ENCODE measurements around the gene TMEM132C. TPM values are rescaled to one million over a fixed set of nuclear protein-coding genes. Genes with fewer than 3 reads are reported as not detected.

Gene TMEM132C
- total RNA-seq, 2 experiments from 2014 or later = not detected

- Mint-ChIP-seq H3K9me3 (ENCODE audit: low read depth) (peaks cover 7% of the 10 kb centered on the region), H3K27me3 (no peaks in the 10 kb centered on the region), H3K36me3 (ENCODE audit: low read depth) (no peaks in the 10 kb centered on the region), H3K27ac (no peak overlapping the region), H3K4me3 (no peak overlapping the region), H3K4me1 (no peaks in the 10 kb centered on the region)
- ATAC-seq = no peak
- POLR2A ChIA-PET = no interaction called here
- no peak for DNase-seq
- intact Hi-C loops (cut with DNase I, micrococcal nuclease) = no loop called here
- CTCF ChIA-PET = no interaction called here
Observed at GRCh38 chr12:128323145-128323920, 56.4 kb downstream of the TMEM132C start.

DNA sequence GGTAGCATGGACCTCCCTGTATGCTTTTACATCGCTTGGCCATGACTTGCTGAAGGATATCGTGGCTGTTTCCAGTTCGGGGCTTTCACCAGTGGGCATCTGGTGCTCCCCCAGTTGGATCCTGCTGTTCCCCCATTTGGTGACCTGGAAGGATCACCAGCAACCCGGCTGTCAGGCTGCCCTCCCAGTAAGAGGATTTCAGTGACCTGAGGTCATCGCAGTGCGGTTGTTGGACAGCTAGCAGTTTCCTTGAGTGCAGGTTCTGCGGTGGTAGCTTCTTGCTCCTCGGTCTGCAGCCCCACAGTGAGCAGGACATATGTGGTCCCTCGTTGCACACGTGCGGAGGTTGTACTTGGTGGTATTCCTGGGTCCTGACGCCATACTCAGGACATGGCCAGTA, 58.7 kb downstream of the TMEM132C start:
- no peaks in the 10 kb centered on the region for H3K36me3 Mint-ChIP-seq (ENCODE audit: low read depth)
- H3K4me3 Mint-ChIP-seq = no peak overlapping the region
- peaks cover 7% of the 10 kb centered on the region for H3K9me3 Mint-ChIP-seq (ENCODE audit: low read depth)
- ATAC-seq = no peak
- POLR2A ChIA-PET = no interaction called here
- no peaks in the 10 kb centered on the region for H3K4me1 Mint-ChIP-seq
- no peak for DNase-seq
- CTCF ChIA-PET = no interaction called here
- H3K27ac Mint-ChIP-seq = no peak overlapping the region
- intact Hi-C loops (cut with DNase I, micrococcal nuclease) = no loop called here
- H3K27me3 Mint-ChIP-seq = no peaks in the 10 kb centered on the region

DNA sequence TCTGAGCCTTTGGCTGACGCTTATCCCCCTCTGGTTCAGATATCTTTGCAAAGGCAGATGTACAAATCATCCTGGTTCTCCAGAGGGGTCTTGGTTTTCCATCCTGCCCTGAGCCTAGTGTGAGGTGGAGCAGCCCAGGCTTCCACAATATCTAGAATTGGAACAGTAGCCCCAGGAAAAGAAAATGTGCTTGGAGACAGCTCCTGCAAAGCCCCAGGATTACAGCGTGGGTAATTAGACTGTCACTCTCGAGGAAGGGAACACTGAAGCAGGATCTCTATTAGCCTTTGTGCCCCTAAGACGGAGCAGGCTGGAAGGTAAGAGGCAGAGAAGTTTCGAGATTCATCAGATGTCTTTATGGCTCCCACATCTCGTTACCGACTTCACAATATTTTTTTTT, 59.4 kb downstream of the TMEM132C start:
- Mint-ChIP-seq H3K27ac (no peak overlapping the region), H3K9me3 (ENCODE audit: low read depth) (peaks cover 8% of the 10 kb centered on the region), H3K4me3 (no peak overlapping the region), H3K36me3 (ENCODE audit: low read depth) (no peaks in the 10 kb centered on the region), H3K4me1 (no peaks in the 10 kb centered on the region), H3K27me3 (no peaks in the 10 kb centered on the region)
- POLR2A ChIA-PET = no interaction called here
- ATAC-seq (no peak), DNase-seq (no peak)
- CTCF ChIA-PET = no interaction called here
- intact Hi-C loops (cut with DNase I, micrococcal nuclease) = no loop called here

DNA sequence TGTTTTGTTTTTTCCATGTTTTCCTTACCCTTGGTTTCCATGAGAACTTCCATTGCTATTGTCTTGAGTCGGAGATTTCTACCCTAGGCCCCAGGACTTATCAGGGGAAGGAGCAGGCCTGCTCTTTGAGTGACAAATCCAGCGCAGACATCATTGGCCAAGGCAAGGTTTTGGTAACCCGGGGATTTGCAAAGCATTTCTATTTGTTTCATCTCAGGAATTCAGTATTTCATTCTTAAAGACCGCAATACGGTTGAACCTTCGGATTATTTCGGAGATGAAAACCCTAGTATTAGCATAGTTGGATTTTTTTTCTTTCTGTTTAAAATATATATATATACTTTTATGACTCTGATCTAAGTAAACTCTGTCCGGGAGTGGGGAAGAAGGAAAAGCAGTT, 62.0 kb downstream of the TMEM132C start:
- Mint-ChIP-seq H3K9me3 (ENCODE audit: low read depth) (peaks cover 2% of the 10 kb centered on the region), H3K4me1 (no peaks in the 10 kb centered on the region), H3K36me3 (ENCODE audit: low read depth) (no peaks in the 10 kb centered on the region), H3K4me3 (no peak overlapping the region), H3K27me3 (no peaks in the 10 kb centered on the region), H3K27ac (no peak overlapping the region)
- DNase-seq (no peak), ATAC-seq (no peak)
- intact Hi-C loops (cut with DNase I, micrococcal nuclease) = no loop called here
- ChIA-PET CTCF (interaction anchor here (1.0 kb wide), 1 partner anchor 8 kb away, joined by 3 read pairs; no protein-coding TSS in a partner anchor), POLR2A (no interaction called here)

DNA sequence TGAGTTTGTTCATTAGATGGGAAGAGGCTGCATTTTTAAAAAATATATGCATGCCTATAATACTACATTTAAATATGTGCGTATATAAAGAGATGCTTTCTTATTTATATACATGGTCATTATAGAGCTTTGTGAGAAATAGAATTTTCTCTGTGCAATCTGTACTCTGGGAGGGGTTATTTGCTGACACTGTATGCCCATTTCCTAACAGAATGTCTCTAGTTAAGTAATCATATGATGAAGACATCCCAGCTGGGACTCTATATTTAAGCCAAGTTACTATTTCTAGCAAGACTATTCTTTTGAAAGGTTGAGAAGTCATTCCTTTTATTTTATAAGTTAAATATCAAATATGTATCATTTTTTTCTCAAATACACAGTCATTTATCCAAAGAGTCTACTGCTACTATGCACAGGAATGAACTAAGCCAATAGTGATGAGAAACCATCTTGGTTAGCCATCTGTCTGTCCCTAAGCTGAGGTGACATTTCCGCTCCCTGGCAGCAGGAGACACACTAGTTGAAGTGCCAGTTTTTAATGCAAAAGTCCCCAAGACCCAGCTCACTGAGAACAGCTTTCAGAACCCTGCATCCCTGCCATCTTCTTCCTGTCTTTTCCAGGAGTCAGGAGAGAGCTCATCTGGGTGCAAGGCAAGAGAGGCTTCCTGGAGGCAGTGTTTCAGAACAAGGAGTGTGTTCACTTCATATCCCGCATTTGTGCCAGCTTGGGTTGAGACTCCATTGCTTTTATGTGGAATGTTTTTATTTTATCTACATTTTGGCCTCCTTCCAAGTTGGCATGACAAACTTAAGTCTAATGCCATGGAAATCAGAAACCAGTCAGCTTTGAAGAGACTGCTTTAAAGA, 69.5 kb downstream of the TMEM132C start:
- POLR2A ChIA-PET = interaction anchor here (0.6 kb wide), 1 partner anchor 97 kb away, joined by 4 read pairs; no protein-coding TSS in a partner anchor
- CTCF ChIA-PET = interaction anchor here (0.8 kb wide), 1 partner anchor 8 kb away, joined by 3 read pairs; no protein-coding TSS in a partner anchor
- ATAC-seq = no peak
- Mint-ChIP-seq H3K9me3 (ENCODE audit: low read depth) (peaks cover 7% of the 10 kb centered on the region), H3K4me1 (no peaks in the 10 kb centered on the region), H3K27ac (no peak overlapping the region), H3K27me3 (peaks cover 4% of the 10 kb centered on the region), H3K36me3 (ENCODE audit: low read depth) (no peaks in the 10 kb centered on the region), H3K4me3 (no peak overlapping the region)
- intact Hi-C loops (cut with DNase I, micrococcal nuclease) = no loop called here
- no peak for DNase-seq

GRCh38 chr12:128337071-128337345, 70.0 kb downstream of the TMEM132C start:
- no peaks in the 10 kb centered on the region for H3K4me1 Mint-ChIP-seq
- POLR2A ChIA-PET = no interaction called here
- intact Hi-C loops (cut with DNase I, micrococcal nuclease) = no loop called here

GRCh38 chr12:128337431-128338170, 70.6 kb downstream of the TMEM132C start:
- ATAC-seq (no peak), DNase-seq (no peak)
- intact Hi-C loops (cut with DNase I, micrococcal nuclease) = no loop called here
- peaks cover 7% of the 10 kb centered on the region for H3K9me3 Mint-ChIP-seq (ENCODE audit: low read depth)
- peaks cover 4% of the 10 kb centered on the region for H3K27me3 Mint-ChIP-seq
- H3K4me3 Mint-ChIP-seq = no peak overlapping the region
- H3K27ac Mint-ChIP-seq = no peak overlapping the region
- no peaks in the 10 kb centered on the region for H3K4me1 Mint-ChIP-seq
- no peaks in the 10 kb centered on the region for H3K36me3 Mint-ChIP-seq (ENCODE audit: low read depth)
- ChIA-PET CTCF (interaction anchor here (0.8 kb wide), 1 partner anchor 9 kb away, joined by 3 read pairs; no protein-coding TSS in a partner anchor), POLR2A (no interaction called here)

More at GRCh38 chr12:128337071-128337345, 70.0 kb downstream of the TMEM132C start:
- H3K36me3 Mint-ChIP-seq (ENCODE audit: low read depth) = no peaks in the 10 kb centered on the region
- DNase-seq = no peak
- CTCF ChIA-PET = interaction anchor here (0.8 kb wide), 1 partner anchor 9 kb away, joined by 3 read pairs; no protein-coding TSS in a partner anchor
- no peak overlapping the region for H3K27ac Mint-ChIP-seq
- peaks cover 4% of the 10 kb centered on the region for H3K27me3 Mint-ChIP-seq
- H3K4me3 Mint-ChIP-seq = no peak overlapping the region
- ATAC-seq = no peak
- H3K9me3 Mint-ChIP-seq (ENCODE audit: low read depth) = peaks cover 7% of the 10 kb centered on the region

DNA sequence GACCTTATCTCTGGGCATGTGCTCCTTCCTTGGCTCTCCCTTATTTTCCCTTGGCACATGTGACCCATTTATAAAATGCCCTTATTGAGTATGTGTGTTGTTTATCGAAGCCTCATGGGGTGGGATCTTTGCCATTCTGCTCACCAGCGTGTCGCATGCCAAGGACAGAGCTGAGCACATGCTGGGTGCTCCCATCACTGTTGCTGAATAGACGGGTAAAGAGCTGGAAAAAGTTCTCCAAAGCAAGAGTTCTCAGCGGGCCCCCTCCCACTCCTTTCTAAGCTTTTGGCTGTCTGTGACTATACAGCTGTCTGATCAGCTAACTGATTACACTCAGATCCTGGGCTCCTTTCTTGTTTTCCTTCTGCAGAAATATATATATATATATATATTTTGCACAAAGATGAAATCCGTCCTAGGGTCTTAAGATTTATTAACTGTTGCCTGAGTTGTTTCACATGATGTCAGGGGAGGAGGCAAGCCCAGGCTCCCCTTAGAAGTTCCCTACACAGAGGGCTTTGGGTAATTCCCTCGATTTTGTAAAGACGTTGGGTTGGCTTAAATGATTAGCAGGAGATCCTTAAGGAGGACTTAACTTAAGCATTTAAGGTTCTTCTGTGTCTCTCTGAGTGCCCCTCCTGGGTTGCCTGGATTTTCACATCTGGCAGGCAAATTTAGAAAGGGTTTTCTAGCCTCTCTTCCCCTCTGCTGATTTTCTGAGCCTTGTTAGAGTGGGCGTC, 71.6 kb downstream of the TMEM132C start:
- no peak overlapping the region for H3K4me3 Mint-ChIP-seq
- H3K9me3 Mint-ChIP-seq (ENCODE audit: low read depth) = peaks cover 7% of the 10 kb centered on the region
- H3K4me1 Mint-ChIP-seq = no peaks in the 10 kb centered on the region
- DNase-seq (no peak), ATAC-seq (no peak)
- ChIA-PET POLR2A (no interaction called here), CTCF (no interaction called here)
- peaks cover 4% of the 10 kb centered on the region for H3K27me3 Mint-ChIP-seq
- no peak overlapping the region for H3K27ac Mint-ChIP-seq
- intact Hi-C loops (cut with DNase I, micrococcal nuclease) = no loop called here
- H3K36me3 Mint-ChIP-seq (ENCODE audit: low read depth) = no peaks in the 10 kb centered on the region

- Mint-ChIP-seq H3K27ac (no peak overlapping the region), H3K4me3 (no peak overlapping the region), H3K9me3 (ENCODE audit: low read depth) (peaks cover 7% of the 10 kb centered on the region), H3K36me3 (ENCODE audit: low read depth) (no peaks in the 10 kb centered on the region), H3K27me3 (peaks cover 4% of the 10 kb centered on the region), H3K4me1 (no peaks in the 10 kb centered on the region)
- CTCF ChIA-PET = no interaction called here
- ATAC-seq (no peak), DNase-seq (no peak)
- intact Hi-C loops (cut with DNase I, micrococcal nuclease) = no loop called here
- POLR2A ChIA-PET = no interaction called here
Observed at GRCh38 chr12:128339126-128339520, 72.2 kb downstream of the TMEM132C start.

- Mint-ChIP-seq H3K4me3 (no peak overlapping the region), H3K27ac (no peak overlapping the region), H3K27me3 (peaks cover 4% of the 10 kb centered on the region), H3K36me3 (ENCODE audit: low read depth) (no peaks in the 10 kb centered on the region), H3K4me1 (no peaks in the 10 kb centered on the region), H3K9me3 (ENCODE audit: low read depth) (peaks cover 7% of the 10 kb centered on the region)
- no peak for ATAC-seq
- ChIA-PET CTCF (interaction anchor here (0.7 kb wide), 1 partner anchor 22 kb away, joined by 3 read pairs; no protein-coding TSS in a partner anchor), POLR2A (no interaction called here)
- intact Hi-C loops (cut with DNase I, micrococcal nuclease) = no loop called here
- DNase-seq = no peak
Observed at GRCh38 chr12:128339631-128340030, 72.7 kb downstream of the TMEM132C start.

DNA sequence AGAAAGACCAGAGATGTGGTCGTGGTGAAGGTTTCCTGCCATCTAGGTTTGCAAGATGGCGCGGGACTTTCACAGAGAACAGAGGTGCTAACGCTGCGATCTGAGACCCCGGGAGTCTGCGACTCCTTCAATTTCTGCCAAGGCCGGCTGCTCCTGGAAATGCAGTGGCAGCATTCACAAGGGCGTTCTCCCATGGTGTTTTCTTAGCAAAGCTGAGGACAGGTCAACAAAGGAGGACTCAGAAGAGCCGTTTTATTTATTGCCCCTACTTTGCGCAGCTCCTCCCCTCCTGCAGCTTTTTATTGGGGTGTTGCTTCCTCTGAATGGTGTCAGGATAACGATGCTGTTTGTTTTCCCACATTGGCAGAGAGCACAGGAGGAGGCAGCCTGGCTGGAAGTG, 86.3 kb downstream of the TMEM132C start:
- DNase-seq (no peak), ATAC-seq (no peak)
- Mint-ChIP-seq H3K9me3 (ENCODE audit: low read depth) (peaks cover 15% of the 10 kb centered on the region), H3K36me3 (ENCODE audit: low read depth) (no peaks in the 10 kb centered on the region), H3K4me1 (no peaks in the 10 kb centered on the region), H3K4me3 (no peak overlapping the region), H3K27ac (no peak overlapping the region), H3K27me3 (no peaks in the 10 kb centered on the region)
- intact Hi-C loops (cut with DNase I, micrococcal nuclease) = no loop called here
- POLR2A ChIA-PET = no interaction called here
- CTCF ChIA-PET = interaction anchor here (0.7 kb wide), 1 partner anchor 1022 kb away, joined by 3 read pairs; no protein-coding TSS in a partner anchor

Measured in activated CD4-positive, alpha-beta T cell treated with anti-CD3 and anti-CD28 coated beads for 36 hours (primary cell).